Activated CD4-positive, alpha-beta T cell treated with anti-CD3 and anti-CD28 coated beads for 36 hours (primary cell): Measurements from ENCODE around the gene ILRUN. TPM values are rescaled to one million over a fixed set of nuclear protein-coding genes. Genes with fewer than 3 reads are reported as not detected.
"Not testable (repeated sequence)": the region's sequence is repeated elsewhere in the genome, so short reads cannot be mapped to it uniquely, and the experiment has no call there.

ENCODE experiments used
- ATAC-seq: fragments of 200-7000 bp; cut with Tn5 transposase; one replicate; pipeline ENCODE4 v1.10.0; 2021; ENCODE audit warnings: mild to moderate bottlenecking, moderate library complexity
- CTCF ChIA-PET: fragments of 350-600 bp; sonication (Branson Sonifier 250); formaldehyde crosslinking; loops from one replicate; lab custom pipeline; 2021; ENCODE audit warnings: antibody characterized with exemption; lab: Charles Lee
- POLR2A ChIA-PET: fragments of 350-600 bp; sonication (Branson Sonifier 250); formaldehyde crosslinking; loops from one replicate; lab custom pipeline; 2021; ENCODE audit warnings: antibody characterized with exemption, inconsistent platforms; lab: Charles Lee
- DNase-seq: peaks from one replicate; pipeline ENCODE4 v3.0.0-alpha.2; 2020
- H3K27ac Mint-ChIP-seq: one replicate; pipeline ENCODE4 v1.8.0; 2021; ENCODE audit warnings: mixed read lengths
- H3K27me3 Mint-ChIP-seq: one replicate; pipeline ENCODE4 v1.8.0; 2021; ENCODE audit warnings: mixed read lengths
- H3K36me3 Mint-ChIP-seq: one replicate; pipeline ENCODE4 v1.8.0; 2021; ENCODE audit warnings: low read depth, mixed read lengths
- H3K4me1 Mint-ChIP-seq: one replicate; pipeline ENCODE4 v1.8.0; 2021; ENCODE audit warnings: mixed read lengths
- H3K4me3 Mint-ChIP-seq: one replicate; pipeline ENCODE4 v1.8.0; 2021; ENCODE audit warnings: mild to moderate bottlenecking, moderate library complexity, mixed read lengths
- H3K9me3 Mint-ChIP-seq: one replicate; pipeline ENCODE4 v1.8.0; 2021; ENCODE audit warnings: low read depth, mixed read lengths
- intact Hi-C, 2 experiments: fragments of 100-400 bp; cut with DNase I in 1 of 2; cut with micrococcal nuclease in 1 of 2; formaldehyde crosslinking; loops; one replicate each; pipeline versions ENCODE4 v1.14.2 to v1.15.1; 2022 to 2024; cut with DNase I, micrococcal nuclease
- total RNA-seq, 2 experiments: library from RNA; stranded (reverse); gene quantifications; one replicate each; pipeline ENCODE4 v1.2.3, GENCODE V29; 2021

Gene ILRUN
- total RNA-seq, 2 experiments from 2014 or later: 56.2 to 66.9 TPM

DNA sequence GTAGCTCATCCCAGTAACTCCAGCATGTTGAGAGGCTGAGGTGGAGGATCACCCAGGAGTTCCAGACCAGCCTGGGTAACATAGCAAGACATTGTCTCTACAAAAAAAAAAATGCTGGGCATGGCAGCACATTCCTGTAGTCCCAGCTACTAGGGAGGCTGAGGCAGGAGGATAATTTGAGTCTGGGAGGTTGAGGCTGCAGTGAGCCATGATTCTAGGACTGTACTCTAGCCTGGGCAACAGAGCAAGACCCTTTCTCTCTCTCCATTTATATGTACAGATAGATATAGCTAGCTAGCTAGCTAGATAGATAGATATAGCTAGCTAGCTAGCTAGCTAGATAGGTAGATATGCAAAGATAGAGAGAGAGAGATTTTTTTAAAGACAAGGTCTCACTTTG lies 20.4 kb downstream of the ILRUN start:
- no peak for DNase-seq
- peaks cover 56% of the 10 kb centered on the region for H3K4me1 Mint-ChIP-seq
- peaks cover 1% of the 10 kb centered on the region for H3K36me3 Mint-ChIP-seq
- no peak overlapping the region for H3K4me3 Mint-ChIP-seq
- no peaks in the 10 kb centered on the region for H3K9me3 Mint-ChIP-seq
- intact Hi-C loops: loop anchor here (10.0 kb wide), 3 partner anchors 191 to 1039 kb away; partner anchors contain the start of genes ANKS1A (in 1 of the 2) and TAF11 (in 1 of the 2)
- ChIA-PET POLR2A (no interaction called here), CTCF (interaction anchor here (0.5 to 1.2 kb wide), 3 partner anchors 8 to 15 kb away, joined by 3 to 4 read pairs (median 4); no protein-coding TSS in a partner anchor)
- no peak for ATAC-seq
- no peaks in the 10 kb centered on the region for H3K27me3 Mint-ChIP-seq
- H3K27ac Mint-ChIP-seq: no peak overlapping the region

DNA sequence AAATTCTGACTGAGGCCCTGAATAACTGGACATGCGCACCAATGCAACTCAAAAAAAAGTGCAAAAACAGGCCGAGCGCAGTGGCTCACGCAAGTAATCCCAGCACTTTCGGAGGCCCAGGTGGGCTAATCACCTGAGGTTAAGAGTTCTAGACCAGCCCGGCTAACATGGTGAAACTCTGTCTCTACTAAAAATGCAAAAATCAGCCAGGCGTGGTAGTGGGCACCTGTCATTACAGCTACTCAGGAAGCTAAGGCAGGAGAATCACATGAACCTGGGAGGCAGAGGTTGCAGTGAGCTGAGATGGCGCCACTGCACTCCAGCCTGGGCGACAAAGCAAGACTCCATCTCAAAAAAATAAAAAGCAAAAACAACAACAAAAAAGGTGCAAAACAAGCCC lies 21.6 kb downstream of the ILRUN start:
- Mint-ChIP-seq H3K4me1 (peaks cover 60% of the 10 kb centered on the region), H3K27ac (peak overlapping the region; percentile 93)
- H3K9me3 Mint-ChIP-seq, DNase-seq, H3K4me3 Mint-ChIP-seq, H3K36me3 Mint-ChIP-seq, H3K27me3 Mint-ChIP-seq, ATAC-seq: not testable (repeated sequence)
- CTCF ChIA-PET: interaction anchor here (0.8 to 1.2 kb wide), 3 partner anchors 10 to 66 kb away, joined by 3 to 4 read pairs (median 3); no protein-coding TSS in a partner anchor
- intact Hi-C loops: loop anchor here (5.0 to 10.0 kb wide), 4 partner anchors 82 to 1040 kb away; partner anchors contain the start of genes ANKS1A (in 1 of the 2), SNRPC (in 1 of the 2) and TAF11 (in 1 of the 2)
- POLR2A ChIA-PET: interaction anchor here (1.2 kb wide), 1 partner anchor 19 kb away, joined by 8 read pairs; no protein-coding TSS in a partner anchor

DNA sequence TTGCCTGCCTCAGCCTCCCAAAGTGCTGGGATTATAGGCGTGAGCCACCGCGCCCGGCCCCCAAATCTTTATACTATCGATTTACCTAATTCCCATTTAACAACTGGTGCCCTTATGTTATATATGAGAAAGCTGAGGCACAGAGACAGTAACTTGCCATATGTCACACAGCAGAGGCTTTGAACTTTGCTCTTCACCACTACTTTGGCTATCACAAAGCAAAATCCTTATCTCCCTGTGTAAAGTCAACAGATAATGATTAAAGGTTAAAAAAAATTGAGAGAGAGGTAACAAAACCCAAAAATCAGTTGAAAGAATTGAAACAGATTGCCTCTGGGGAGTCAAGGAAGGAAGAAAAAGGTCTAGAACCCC lies 22.3 kb downstream of the ILRUN start:
- ATAC-seq: no peak
- ChIA-PET POLR2A (interaction anchor here (1.2 to 1.4 kb wide), 2 partner anchors 18 to 22 kb away, joined by 3 to 8 read pairs; partner anchors contain the start of gene ILRUN), CTCF (interaction anchor here (0.8 kb wide), 1 partner anchor 67 kb away, joined by 3 read pairs; no protein-coding TSS in a partner anchor)
- DNase-seq: no peak
- intact Hi-C loops: loop anchor here (5.0 to 10.0 kb wide), 4 partner anchors 83 to 1041 kb away; partner anchors contain the start of genes ANKS1A (in 1 of the 2), SNRPC (in 1 of the 2) and TAF11 (in 1 of the 2)
- Mint-ChIP-seq H3K27me3 (no peaks in the 10 kb centered on the region), H3K4me3 (no peak overlapping the region), H3K9me3 (no peaks in the 10 kb centered on the region), H3K27ac (peak overlapping the region; percentile 93), H3K4me1 (peaks cover 60% of the 10 kb centered on the region), H3K36me3 (peaks cover 3% of the 10 kb centered on the region)

DNA sequence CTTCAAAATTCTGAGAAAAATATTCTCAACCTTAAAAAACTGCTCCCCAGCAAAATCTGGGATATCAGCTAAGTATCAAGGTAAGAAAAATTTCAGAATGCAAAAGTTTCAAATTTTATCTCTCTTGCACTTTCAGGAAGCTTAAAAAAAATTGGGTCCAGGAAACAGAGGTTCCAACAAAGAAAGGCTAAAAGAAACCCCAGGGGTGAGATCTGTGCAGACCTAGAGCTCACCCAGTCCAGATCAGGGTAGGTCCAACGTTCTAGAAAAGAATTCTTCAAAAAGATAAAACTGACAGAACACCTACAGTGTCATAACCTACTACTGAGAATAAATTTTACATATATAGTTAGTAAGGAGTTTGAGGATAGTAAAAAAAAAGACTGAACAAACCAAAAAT lies 23.5 kb downstream of the ILRUN start:
- intact Hi-C loops: loop anchor here (2.0 to 10.0 kb wide), 5 partner anchors 24 to 1042 kb away; partner anchors contain the start of genes ANKS1A (in 1 of the 2), ILRUN (in 1 of the 2), SNRPC (in 1 of the 2) and TAF11 (in 1 of the 2)
- H3K9me3 Mint-ChIP-seq: no peaks in the 10 kb centered on the region
- peaks cover 6% of the 10 kb centered on the region for H3K36me3 Mint-ChIP-seq
- ChIA-PET CTCF (interaction anchor here (0.6 to 2.1 kb wide), 4 partner anchors 8 to 541 kb away, joined by 3 to 15 read pairs (median 4); partner anchors contain the start of gene SCUBE3), POLR2A (interaction anchor here (0.5 to 3.4 kb wide), 4 partner anchors 16 to 216 kb away, joined by 3 to 14 read pairs (median 7); partner anchors contain the start of genes ANKS1A and ILRUN)
- H3K4me1 Mint-ChIP-seq: peaks cover 60% of the 10 kb centered on the region
- no peak for DNase-seq
- H3K27ac Mint-ChIP-seq: peak overlapping the region; percentile 93
- peak overlapping the region; percentile 65 for H3K4me3 Mint-ChIP-seq
- no peak for ATAC-seq
- H3K27me3 Mint-ChIP-seq: no peaks in the 10 kb centered on the region

DNA sequence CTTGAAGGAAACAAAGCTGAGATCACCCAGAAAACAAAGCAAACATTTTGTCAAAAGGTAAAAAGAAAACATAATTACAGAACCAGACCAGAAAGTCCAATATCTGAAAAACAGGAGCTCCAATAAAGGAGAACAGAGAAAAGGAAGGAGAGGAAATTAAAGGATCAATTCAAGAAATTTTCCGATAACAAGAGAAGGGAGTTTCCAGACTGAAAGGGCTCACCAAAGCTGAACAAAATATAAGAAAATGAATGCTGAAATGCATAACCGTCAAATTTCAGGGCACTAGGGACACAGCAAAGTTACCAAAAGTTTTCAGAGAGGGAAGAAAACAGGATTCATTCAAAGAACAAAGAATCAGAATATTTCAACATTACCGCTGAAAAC lies 23.9 kb downstream of the ILRUN start:
- intact Hi-C loops: loop anchor here (1.0 to 10.0 kb wide), 9 partner anchors 16 to 1042 kb away; partner anchors contain the start of genes ILRUN (in 2 of the 2), SNRPC (in 2 of the 2), ANKS1A (in 1 of the 2) and TAF11 (in 1 of the 2)
- ATAC-seq (no peak), DNase-seq (no peak)
- no peaks in the 10 kb centered on the region for H3K27me3 Mint-ChIP-seq
- H3K4me3 Mint-ChIP-seq: peak overlapping the region; percentile 65
- peaks cover 6% of the 10 kb centered on the region for H3K36me3 Mint-ChIP-seq
- no peaks in the 10 kb centered on the region for H3K9me3 Mint-ChIP-seq
- H3K27ac Mint-ChIP-seq: peak overlapping the region; percentile 93
- peaks cover 63% of the 10 kb centered on the region for H3K4me1 Mint-ChIP-seq
- POLR2A ChIA-PET: interaction anchor here (3.4 kb wide), 1 partner anchor 16 kb away, joined by 14 read pairs; no protein-coding TSS in a partner anchor
- CTCF ChIA-PET: interaction anchor here (0.6 to 2.1 kb wide), 3 partner anchors 10 to 541 kb away, joined by 3 to 15 read pairs (median 4); partner anchors contain the start of gene SCUBE3

DNA sequence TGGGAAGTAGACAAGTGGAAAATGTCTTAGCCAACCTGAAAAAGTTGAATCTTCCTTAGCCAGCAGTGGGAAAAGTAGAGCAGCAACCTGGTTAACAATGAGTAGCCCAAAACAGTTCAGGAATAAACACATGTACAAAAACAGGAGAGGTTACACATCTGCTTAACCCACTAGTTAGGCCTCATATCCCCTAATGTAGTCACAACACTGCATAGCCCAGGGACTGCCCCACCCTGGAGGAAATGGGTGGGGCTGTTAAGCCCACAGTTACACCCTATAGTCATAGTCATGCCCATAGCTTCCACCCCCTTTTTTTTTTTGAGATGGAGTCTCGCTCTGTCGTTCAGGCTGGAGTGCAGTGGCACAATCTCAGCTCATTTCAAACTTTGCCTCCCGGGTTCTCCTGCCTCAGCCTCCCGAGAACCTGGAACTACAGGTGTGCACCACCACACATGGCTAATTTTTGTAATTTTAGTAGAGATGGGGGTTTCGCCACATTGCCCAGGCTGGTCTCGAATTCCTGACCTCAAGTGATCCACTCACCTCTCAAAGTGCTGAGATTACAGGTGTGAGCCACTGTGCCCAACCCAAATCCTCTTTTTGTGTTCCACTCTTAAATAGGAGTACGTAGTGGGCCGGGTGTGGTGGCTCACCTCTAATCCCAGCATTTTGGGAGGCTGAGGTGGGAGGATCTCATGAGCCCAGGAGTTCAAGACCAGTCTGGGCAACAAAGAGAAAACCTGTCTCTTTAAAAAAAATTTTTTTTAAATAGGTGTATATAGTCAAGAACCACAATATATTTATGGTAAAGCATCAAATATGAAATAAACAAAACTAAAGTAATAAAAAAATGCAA lies 24.5 kb downstream of the ILRUN start:
- H3K27ac Mint-ChIP-seq: peak overlapping the region; percentile 93
- DNase-seq (peak; percentile 85), ATAC-seq (peak; percentile 99)
- H3K27me3 Mint-ChIP-seq: no peaks in the 10 kb centered on the region
- H3K9me3 Mint-ChIP-seq: no peaks in the 10 kb centered on the region
- H3K4me3 Mint-ChIP-seq: peak overlapping the region; percentile 65
- H3K4me1 Mint-ChIP-seq: peaks cover 65% of the 10 kb centered on the region
- POLR2A ChIA-PET: interaction anchor here (0.6 to 3.4 kb wide), 3 partner anchors 15 to 1281 kb away, joined by 3 to 14 read pairs (median 3); partner anchors contain the start of gene ILRUN
- peaks cover 6% of the 10 kb centered on the region for H3K36me3 Mint-ChIP-seq
- CTCF ChIA-PET: interaction anchor here (0.7 to 2.1 kb wide), 4 partner anchors 11 to 612 kb away, joined by 3 to 15 read pairs (median 4); no protein-coding TSS in a partner anchor
- intact Hi-C loops: loop anchor here (1.0 to 10.0 kb wide), 9 partner anchors 16 to 1043 kb away; partner anchors contain the start of genes ILRUN (in 2 of the 2), SNRPC (in 2 of the 2), ANKS1A (in 1 of the 2) and TAF11 (in 1 of the 2)

DNA sequence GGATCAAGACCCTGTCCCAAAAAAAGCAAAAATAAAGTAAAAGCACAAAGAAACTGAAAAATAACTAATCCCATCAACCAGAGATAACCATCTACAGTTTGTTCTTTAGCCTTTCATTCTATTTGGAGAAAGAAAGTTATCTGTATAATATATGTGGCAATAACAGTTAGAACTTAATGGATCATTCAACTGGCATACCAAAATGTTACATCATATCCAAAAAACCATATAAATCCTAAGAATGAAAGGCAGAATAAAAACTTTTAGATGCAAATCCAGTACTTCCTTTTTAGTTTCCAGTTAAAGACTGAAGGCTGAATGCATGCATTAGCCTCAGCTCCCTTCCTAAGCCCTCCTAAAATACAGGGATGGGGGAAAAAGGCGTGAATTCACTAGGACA lies 25.2 kb downstream of the ILRUN start:
- Mint-ChIP-seq H3K4me3 (peak overlapping the region; percentile 65), H3K36me3 (peaks cover 6% of the 10 kb centered on the region), H3K4me1 (peaks cover 66% of the 10 kb centered on the region), H3K9me3 (no peaks in the 10 kb centered on the region), H3K27me3 (no peaks in the 10 kb centered on the region), H3K27ac (peak overlapping the region; percentile 92)
- ATAC-seq: no peak
- no peak for DNase-seq
- ChIA-PET POLR2A (interaction anchor here (0.6 to 3.4 kb wide), 3 partner anchors 14 to 1281 kb away, joined by 3 to 14 read pairs (median 3); partner anchors contain the start of gene ILRUN), CTCF (interaction anchor here (0.7 to 2.1 kb wide), 3 partner anchors 14 to 613 kb away, joined by 3 to 15 read pairs (median 3); no protein-coding TSS in a partner anchor)
- intact Hi-C loops: loop anchor here (5.0 to 10.0 kb wide), 4 partner anchors 86 to 1043 kb away; partner anchors contain the start of genes ANKS1A (in 1 of the 2), SNRPC (in 1 of the 2) and TAF11 (in 1 of the 2)

DNA sequence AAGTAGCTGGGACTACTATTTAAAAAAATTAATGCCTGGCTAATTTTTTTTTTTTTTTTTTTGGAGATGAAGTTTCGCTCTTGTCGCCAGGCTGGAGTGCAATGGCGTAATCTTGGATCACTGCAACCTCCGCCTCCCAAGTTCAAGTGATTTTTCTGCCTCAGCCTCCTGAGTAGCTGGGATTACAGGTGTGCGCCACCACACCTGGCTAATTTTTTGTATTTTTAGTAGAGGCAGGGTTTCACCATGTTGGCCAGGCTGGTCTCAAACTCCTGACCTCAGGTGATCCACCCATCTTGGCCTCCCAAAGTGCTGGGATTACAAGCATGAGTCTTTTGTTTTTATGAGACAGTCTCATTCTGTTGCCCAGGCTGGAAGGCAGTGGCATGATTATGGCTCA lies 27.8 kb downstream of the ILRUN start:
- H3K36me3 Mint-ChIP-seq, H3K27ac Mint-ChIP-seq, intact Hi-C loops, ATAC-seq, H3K27me3 Mint-ChIP-seq, POLR2A ChIA-PET, H3K9me3 Mint-ChIP-seq, H3K4me3 Mint-ChIP-seq, DNase-seq: not testable (repeated sequence)
- peaks cover 63% of the 10 kb centered on the region for H3K4me1 Mint-ChIP-seq
- CTCF ChIA-PET: interaction anchor here (1.2 kb wide), 1 partner anchor 14 kb away, joined by 3 read pairs; no protein-coding TSS in a partner anchor

DNA sequence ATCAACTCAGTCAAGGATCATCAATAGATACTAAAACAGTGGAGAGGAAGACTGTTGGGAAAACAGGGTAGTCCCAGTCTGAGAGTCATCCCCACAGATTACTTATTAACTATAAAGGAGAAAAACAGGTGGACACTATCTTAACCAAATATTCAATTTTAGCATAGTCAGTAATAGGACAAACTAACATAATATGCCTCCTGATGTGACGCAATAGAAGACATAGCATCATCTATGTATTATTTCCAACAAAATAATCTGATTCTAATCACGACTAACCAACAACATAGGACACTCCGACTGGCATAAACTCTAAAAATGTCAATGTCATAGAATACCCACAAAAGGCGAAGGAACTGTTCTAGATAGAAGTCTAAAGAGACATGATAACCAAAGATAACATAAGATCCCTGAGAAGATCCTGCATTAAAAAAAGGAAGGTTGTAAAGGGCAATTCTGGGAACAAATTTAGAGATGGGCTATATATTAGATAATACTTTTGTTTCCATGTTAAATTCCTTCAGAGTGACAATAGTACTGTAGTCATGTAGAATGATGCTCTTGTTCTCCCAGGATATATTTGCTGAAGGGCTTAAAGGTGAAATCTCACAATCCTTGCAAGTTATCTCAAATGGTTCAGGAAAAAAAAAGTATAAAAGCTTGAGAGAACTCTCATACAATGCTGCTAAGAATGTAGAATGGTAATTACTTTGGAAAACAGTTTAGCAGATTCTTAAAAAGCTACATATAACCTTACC lies 28.9 kb downstream of the ILRUN start:
- intact Hi-C loops: no loop called here
- Mint-ChIP-seq H3K27me3 (no peaks in the 10 kb centered on the region), H3K36me3 (peaks cover 13% of the 10 kb centered on the region), H3K27ac (no peak overlapping the region), H3K9me3 (no peaks in the 10 kb centered on the region), H3K4me3 (no peak overlapping the region), H3K4me1 (peaks cover 56% of the 10 kb centered on the region)
- POLR2A ChIA-PET: no interaction called here
- CTCF ChIA-PET: interaction anchor here (0.5 to 1.2 kb wide), 3 partner anchors 11 to 52 kb away, joined by 3 read pairs; no protein-coding TSS in a partner anchor
- ATAC-seq: no peak
- DNase-seq: no peak

DNA sequence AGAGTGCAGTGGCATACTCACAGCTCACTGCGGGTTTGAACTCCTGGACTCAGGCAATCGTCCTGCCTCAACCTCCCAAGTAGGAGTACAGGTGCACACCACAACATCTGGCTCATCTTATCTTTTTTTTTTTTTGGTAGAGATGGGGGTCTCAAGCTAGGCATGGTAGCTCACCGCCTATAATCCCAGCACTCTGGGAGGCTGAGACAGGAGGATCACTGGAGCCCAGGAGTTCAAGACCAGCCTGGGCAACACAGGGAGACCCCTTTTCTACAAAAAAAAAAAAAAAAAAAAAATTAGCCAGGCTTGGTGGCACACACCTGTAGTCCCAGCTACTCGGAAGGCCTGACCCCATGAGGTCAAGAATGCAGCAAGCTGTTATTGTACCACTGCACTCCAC lies 31.5 kb downstream of the ILRUN start:
- Mint-ChIP-seq H3K4me1 (peaks cover 49% of the 10 kb centered on the region), H3K4me3 (no peak overlapping the region), H3K27me3 (no peaks in the 10 kb centered on the region), H3K27ac (peak overlapping the region; percentile 91), H3K36me3 (peaks cover 15% of the 10 kb centered on the region), H3K9me3 (no peaks in the 10 kb centered on the region)
- CTCF ChIA-PET: interaction anchor here (0.6 to 1.1 kb wide), 3 partner anchors 8 to 469 kb away, joined by 3 to 4 read pairs (median 4); no protein-coding TSS in a partner anchor
- DNase-seq (no peak), ATAC-seq (no peak)
- POLR2A ChIA-PET: interaction anchor here (0.6 kb wide), 2 partner anchors 16 to 51 kb away, joined by 3 to 5 read pairs; no protein-coding TSS in a partner anchor
- intact Hi-C loops: no loop called here
